Neural cell (in vitro differentiated cells): ENCODE data around the gene COX17. TPM values are rescaled to one million over a fixed set of nuclear protein-coding genes. Genes with fewer than 3 reads are reported as not detected.

Experiments used
- H2AFZ ChIP-seq: fragments of 200-600, 300-800 bp; sonication (generic), shearing (Covaris generic); 2 replicates; pipeline ENCODE4 v1.6.0; 2014; ENCODE audit warnings: low read depth, mild to moderate bottlenecking, antibody characterized with exemption, low read length, moderate library complexity
- H3F3A ChIP-seq: fragments of 200-600 bp; shearing (Covaris generic); 2 replicates; pipeline ENCODE4 v1.6.1; 2016; ENCODE audit warnings: mild to moderate bottlenecking, moderate library complexity, mixed read lengths, antibody characterized with exemption, low read length; ENCODE audit not compliant: insufficient read depth, poor library complexity, severe bottlenecking
- H3K27ac ChIP-seq: fragments of 200-600, 300-800 bp; sonication (generic), shearing (Covaris generic); 2 replicates; pipeline ENCODE4 v1.5.1; 2014; ENCODE audit warnings: mild to moderate bottlenecking, low read length, moderate library complexity
- H3K27me3 ChIP-seq: fragments of 300-800, 200-600 bp; sonication (generic), shearing (Covaris generic); 2 replicates; pipeline ENCODE4 v1.6.0; 2014; ENCODE audit warnings: mild to moderate bottlenecking, low read depth, low read length, moderate library complexity; ENCODE audit not compliant: insufficient read depth
- H3K36me3 ChIP-seq: fragments of 300-800, 200-600 bp; sonication (generic), shearing (Covaris generic); 2 replicates; pipeline ENCODE4 v1.5.1; 2014; ENCODE audit warnings: mild to moderate bottlenecking, antibody characterized with exemption, low read length, moderate library complexity; ENCODE audit not compliant: insufficient read depth
- H3K4me2 ChIP-seq: fragments of 300-800, 200-600 bp; sonication (generic), shearing (Covaris generic); 2 replicates; pipeline ENCODE4 v1.6.0; 2014; ENCODE audit warnings: mild to moderate bottlenecking, low read length
- H3K4me3 ChIP-seq: fragments of 300-800, 200-600 bp; sonication (generic), shearing (Covaris generic); 2 replicates; pipeline ENCODE4 v1.5.1; 2014; ENCODE audit warnings: mild to moderate bottlenecking, low read length, moderate library complexity
- H3K79me2 ChIP-seq: fragments of 200-600 bp; shearing (Covaris generic); replicated peaks from 2 replicates; pipeline ENCODE4 v1.6.0; 2014; ENCODE audit warnings: mild to moderate bottlenecking, low read length, moderate library complexity; ENCODE audit not compliant: insufficient read depth
- H3K9ac ChIP-seq: fragments of 300-800, 200-600 bp; sonication (generic), shearing (Covaris generic); 2 replicates; pipeline ENCODE4 v1.6.1; 2016; ENCODE audit warnings: mild to moderate bottlenecking, low read length, mixed read lengths
- H3K9me2 ChIP-seq: fragments of 200-600 bp; shearing (Covaris generic); 2 replicates; pipeline ENCODE4 v1.6.1; 2016; ENCODE audit warnings: mild to moderate bottlenecking, low read length, mixed read lengths; ENCODE audit not compliant: insufficient read depth
- H3K9me3 ChIP-seq: fragments of 200-600, 300-800 bp; sonication (generic), shearing (Covaris generic); 2 replicates; pipeline ENCODE4 v1.6.1; 2016; ENCODE audit warnings: mild to moderate bottlenecking, mixed run types, low read length, moderate library complexity, mixed read lengths
- H4K20me1 ChIP-seq: fragments of 200-600 bp; shearing (Covaris generic); 2 replicates; pipeline ENCODE4 v1.6.1; 2016; ENCODE audit warnings: mild to moderate bottlenecking, mixed run types; ENCODE audit not compliant: insufficient read depth
- EP300 ChIP-seq: fragments of 450-650 bp; conservative IDR thresholded peaks from 2 replicates; pipeline ENCODE4 v1.6.1; 2014; ENCODE audit warnings: antibody characterized with exemption, mild to moderate bottlenecking, moderate library complexity; ENCODE audit not compliant: poor library complexity, severe bottlenecking
- EZH2 ChIP-seq: fragments of 200-600, 300-800 bp; shearing (Covaris generic), sonication (generic); IDR thresholded peaks from 2 replicates; pipeline ENCODE4 v1.6.1; 2014; ENCODE audit warnings: antibody characterized with exemption, low read length, borderline replicate concordance, mild to moderate bottlenecking; ENCODE audit not compliant: insufficient read depth, poor library complexity, severe bottlenecking
- MXI1 ChIP-seq: fragments of 450-650 bp; conservative IDR thresholded peaks from 2 replicates; pipeline ENCODE4 v1.6.1; 2014; ENCODE audit warnings: antibody characterized with exemption, mild to moderate bottlenecking; ENCODE audit not compliant: poor library complexity, severe bottlenecking
- POLR2AphosphoS5 ChIP-seq: IDR thresholded peaks from 2 replicates; pipeline ENCODE4 v1.6.1; 2012
- RAD21 ChIP-seq: fragments of 450-650 bp; conservative IDR thresholded peaks from 2 replicates; pipeline ENCODE4 v1.6.1; 2014; ENCODE audit warnings: antibody characterized with exemption, mild to moderate bottlenecking, moderate library complexity
- SMC3 ChIP-seq: fragments of 450-650 bp; conservative IDR thresholded peaks from 2 replicates; pipeline ENCODE4 v1.6.1; 2014; ENCODE audit warnings: antibody characterized with exemption, mild to moderate bottlenecking, moderate library complexity; ENCODE audit not compliant: poor library complexity
- TAF1 ChIP-seq: IDR thresholded peaks from 2 replicates; pipeline ENCODE4 v1.6.1; 2012; ENCODE audit warnings: low read depth
- polyA plus RNA-seq: library from polyadenylated mRNA; depleted of rRNA; stranded (reverse); fragments of >200 nt; gene quantifications from 2 replicates; pipeline ENCODE4 v1.2.3, GENCODE V29; 2014
- TF ChIP-seq, protein P1 (sequence below): IDR thresholded peaks from 2 replicates; pipeline ENCODE4 v1.6.1; 2012; ENCODE audit warnings: borderline replicate concordance
- TF ChIP-seq, protein P2 (sequence below): fragments of 450-650 bp; IDR thresholded peaks from 2 replicates; pipeline ENCODE4 v1.5.1; 2014; ENCODE audit warnings: antibody characterized with exemption, mild to moderate bottlenecking, moderate library complexity; ENCODE audit not compliant: poor library complexity, severe bottlenecking

Gene COX17
- polyA plus RNA-seq, 1 donor from 2014 or later = 49.4 TPM

DNA sequence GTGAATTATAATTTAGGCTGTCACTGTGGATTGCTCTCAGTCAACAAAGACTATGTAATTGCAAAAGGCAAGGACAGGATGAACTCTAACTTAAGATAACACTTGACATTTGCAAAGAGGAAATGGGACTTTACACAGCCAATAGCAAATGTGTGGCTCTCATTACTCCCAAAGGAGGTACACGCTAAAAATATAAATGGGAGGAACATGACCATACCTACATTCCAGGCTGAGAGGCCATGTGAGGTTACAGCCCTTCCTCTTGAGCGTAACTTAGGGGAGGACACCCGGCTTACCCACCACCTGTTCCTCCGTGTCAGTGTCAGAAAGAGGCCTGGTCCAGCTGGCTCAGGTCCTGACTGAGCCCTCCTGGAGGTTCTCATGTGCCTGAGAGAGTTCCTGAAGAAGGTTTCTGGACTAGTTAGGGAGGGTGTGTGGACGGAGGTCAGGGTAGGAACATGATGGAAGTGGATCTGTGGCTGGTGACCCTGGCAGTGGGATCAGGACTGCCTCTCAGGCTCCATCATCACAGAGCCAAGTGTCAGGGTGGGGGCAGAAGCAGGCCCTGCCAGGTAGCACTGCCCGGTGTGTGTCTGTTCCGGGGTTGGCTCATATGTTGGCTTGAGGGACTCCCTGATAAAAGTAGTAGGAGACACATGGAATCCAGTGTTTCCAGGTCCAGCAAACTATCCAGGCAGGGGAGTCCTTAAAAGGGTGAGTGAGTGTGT, 24.7 kb downstream of the COX17 start:
- Histone ChIP-seq H3K9me2 (no peaks in the 10 kb centered on the region), H3K36me3 (no peaks in the 10 kb centered on the region), H3K9ac (no peak overlapping the region), H3K4me2 (no peak overlapping the region), H3K4me3 (no peak overlapping the region), H4K20me1 (no peaks in the 10 kb centered on the region), H3K27me3 (no peaks in the 10 kb centered on the region), H3K9me3 (no peaks in the 10 kb centered on the region), H3K27ac (no peak overlapping the region), H2AFZ (no peak overlapping the region), H3K79me2 (no peaks in the 10 kb centered on the region), H3F3A (no peaks in the 10 kb centered on the region)
- TF ChIP-seq SMC3 (no peak), EP300 (no peak), POLR2AphosphoS5 (no peak), RAD21 (no peak), TAF1 (no peak), EZH2 (no peak), MXI1 (no peak)
- TF ChIP-seq, protein P1, sequence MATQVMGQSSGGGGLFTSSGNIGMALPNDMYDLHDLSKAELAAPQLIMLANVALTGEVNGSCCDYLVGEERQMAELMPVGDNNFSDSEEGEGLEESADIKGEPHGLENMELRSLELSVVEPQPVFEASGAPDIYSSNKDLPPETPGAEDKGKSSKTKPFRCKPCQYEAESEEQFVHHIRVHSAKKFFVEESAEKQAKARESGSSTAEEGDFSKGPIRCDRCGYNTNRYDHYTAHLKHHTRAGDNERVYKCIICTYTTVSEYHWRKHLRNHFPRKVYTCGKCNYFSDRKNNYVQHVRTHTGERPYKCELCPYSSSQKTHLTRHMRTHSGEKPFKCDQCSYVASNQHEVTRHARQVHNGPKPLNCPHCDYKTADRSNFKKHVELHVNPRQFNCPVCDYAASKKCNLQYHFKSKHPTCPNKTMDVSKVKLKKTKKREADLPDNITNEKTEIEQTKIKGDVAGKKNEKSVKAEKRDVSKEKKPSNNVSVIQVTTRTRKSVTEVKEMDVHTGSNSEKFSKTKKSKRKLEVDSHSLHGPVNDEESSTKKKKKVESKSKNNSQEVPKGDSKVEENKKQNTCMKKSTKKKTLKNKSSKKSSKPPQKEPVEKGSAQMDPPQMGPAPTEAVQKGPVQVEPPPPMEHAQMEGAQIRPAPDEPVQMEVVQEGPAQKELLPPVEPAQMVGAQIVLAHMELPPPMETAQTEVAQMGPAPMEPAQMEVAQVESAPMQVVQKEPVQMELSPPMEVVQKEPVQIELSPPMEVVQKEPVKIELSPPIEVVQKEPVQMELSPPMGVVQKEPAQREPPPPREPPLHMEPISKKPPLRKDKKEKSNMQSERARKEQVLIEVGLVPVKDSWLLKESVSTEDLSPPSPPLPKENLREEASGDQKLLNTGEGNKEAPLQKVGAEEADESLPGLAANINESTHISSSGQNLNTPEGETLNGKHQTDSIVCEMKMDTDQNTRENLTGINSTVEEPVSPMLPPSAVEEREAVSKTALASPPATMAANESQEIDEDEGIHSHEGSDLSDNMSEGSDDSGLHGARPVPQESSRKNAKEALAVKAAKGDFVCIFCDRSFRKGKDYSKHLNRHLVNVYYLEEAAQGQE = no peak
- TF ChIP-seq, protein P2, sequence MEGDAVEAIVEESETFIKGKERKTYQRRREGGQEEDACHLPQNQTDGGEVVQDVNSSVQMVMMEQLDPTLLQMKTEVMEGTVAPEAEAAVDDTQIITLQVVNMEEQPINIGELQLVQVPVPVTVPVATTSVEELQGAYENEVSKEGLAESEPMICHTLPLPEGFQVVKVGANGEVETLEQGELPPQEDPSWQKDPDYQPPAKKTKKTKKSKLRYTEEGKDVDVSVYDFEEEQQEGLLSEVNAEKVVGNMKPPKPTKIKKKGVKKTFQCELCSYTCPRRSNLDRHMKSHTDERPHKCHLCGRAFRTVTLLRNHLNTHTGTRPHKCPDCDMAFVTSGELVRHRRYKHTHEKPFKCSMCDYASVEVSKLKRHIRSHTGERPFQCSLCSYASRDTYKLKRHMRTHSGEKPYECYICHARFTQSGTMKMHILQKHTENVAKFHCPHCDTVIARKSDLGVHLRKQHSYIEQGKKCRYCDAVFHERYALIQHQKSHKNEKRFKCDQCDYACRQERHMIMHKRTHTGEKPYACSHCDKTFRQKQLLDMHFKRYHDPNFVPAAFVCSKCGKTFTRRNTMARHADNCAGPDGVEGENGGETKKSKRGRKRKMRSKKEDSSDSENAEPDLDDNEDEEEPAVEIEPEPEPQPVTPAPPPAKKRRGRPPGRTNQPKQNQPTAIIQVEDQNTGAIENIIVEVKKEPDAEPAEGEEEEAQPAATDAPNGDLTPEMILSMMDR = no peak

DNA sequence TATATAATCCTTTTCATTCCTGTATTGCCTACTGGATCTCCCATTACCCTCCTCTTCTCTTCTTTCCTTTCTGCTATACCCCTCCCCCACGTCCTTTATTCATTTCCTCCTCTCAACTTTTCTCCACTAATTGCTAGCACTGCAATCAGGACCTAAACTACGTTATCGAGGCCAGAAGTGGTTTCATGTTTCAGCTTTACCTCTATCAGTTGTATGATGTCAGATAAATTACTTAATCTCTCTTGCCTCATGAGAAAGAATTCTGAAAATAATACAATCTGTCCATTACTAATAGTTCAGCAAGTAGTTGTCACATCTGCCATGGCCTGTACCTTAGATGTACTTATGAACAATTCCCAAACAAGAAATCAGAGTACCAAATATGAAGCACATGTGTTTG, 27.4 kb downstream of the COX17 start:
- Histone ChIP-seq H3K9ac (no peak overlapping the region), H3K4me2 (no peak overlapping the region), H3K4me3 (no peak overlapping the region), H3K27me3 (no peaks in the 10 kb centered on the region), H3K9me2 (no peaks in the 10 kb centered on the region), H3K9me3 (no peaks in the 10 kb centered on the region), H3K79me2 (no peaks in the 10 kb centered on the region), H2AFZ (no peak overlapping the region), H3F3A (no peaks in the 10 kb centered on the region), H3K27ac (no peak overlapping the region), H3K36me3 (no peaks in the 10 kb centered on the region), H4K20me1 (no peaks in the 10 kb centered on the region)
- TF ChIP-seq POLR2AphosphoS5 (no peak), SMC3 (no peak), TAF1 (no peak), EP300 (no peak), MXI1 (no peak), RAD21 (no peak), EZH2 (no peak)
- TF ChIP-seq, protein P1 = no peak
- TF ChIP-seq, protein P2 = no peak
